Effector memory CD4-positive, alpha-beta T cell (primary cell): ENCODE results near the gene ZBTB16.

ENCODE experiments used
- DNase-seq, 3 donors: peaks; one replicate each; pipeline ENCODE4 v3.0.0-alpha.2; 2020
- H3K27ac ChIP-seq: 2 replicates; pipeline ENCODE4 v1.7.0; 2013; ENCODE audit warnings: mild to moderate bottlenecking, low read length, moderate library complexity; ENCODE audit not compliant: insufficient read depth, poor library complexity, severe bottlenecking
- H3K27me3 ChIP-seq: replicated peaks from 2 replicates; pipeline ENCODE4 v1.7.0; 2013; ENCODE audit warnings: mild to moderate bottlenecking, low read length; ENCODE audit not compliant: insufficient read depth, control insufficient read depth, poor library complexity, severe bottlenecking
- H3K36me3 ChIP-seq: 2 replicates; pipeline ENCODE4 v1.7.0; 2013; ENCODE audit warnings: mild to moderate bottlenecking, low read length, moderate library complexity; ENCODE audit not compliant: control insufficient read depth, insufficient read depth
- H3K4me1 ChIP-seq: 2 replicates; pipeline ENCODE4 v1.7.0; 2013; ENCODE audit warnings: low read length, mild to moderate bottlenecking; ENCODE audit not compliant: control insufficient read depth, insufficient read depth, poor library complexity, severe bottlenecking
- H3K4me3 ChIP-seq: 2 replicates; pipeline ENCODE4 v1.7.0; 2013; ENCODE audit warnings: low read length, low read depth, mild to moderate bottlenecking; ENCODE audit not compliant: insufficient read depth, poor library complexity, severe bottlenecking
- H3K9me3 ChIP-seq: 2 replicates; pipeline ENCODE4 v1.7.0; 2013; ENCODE audit warnings: mild to moderate bottlenecking, low read length, moderate library complexity; ENCODE audit not compliant: control insufficient read depth

ZBTB16 gene

GRCh38 chr11:114161486-114162250 is 102.2 kb downstream of the ZBTB16 start:
- Histone ChIP-seq H3K4me3 (no peak overlapping the region), H3K9me3 (no peaks in the 10 kb centered on the region), H3K27ac (no peak overlapping the region), H3K27me3 (no peaks in the 10 kb centered on the region), H3K4me1 (peaks cover 38% of the 10 kb centered on the region), H3K36me3 (no peaks in the 10 kb centered on the region)
- DNase-seq: no peak

GRCh38 chr11:114162719-114163123 is 103.2 kb downstream of the ZBTB16 start:
- no peak for DNase-seq
- no peak overlapping the region for H3K4me3 ChIP-seq
- H3K36me3 ChIP-seq: no peaks in the 10 kb centered on the region
- H3K27me3 ChIP-seq: no peaks in the 10 kb centered on the region
- peaks cover 44% of the 10 kb centered on the region for H3K4me1 ChIP-seq
- no peaks in the 10 kb centered on the region for H3K9me3 ChIP-seq
- H3K27ac ChIP-seq: no peak overlapping the region

GRCh38 chr11:114163229-114163631 is 103.7 kb downstream of the ZBTB16 start:
- H3K4me3 ChIP-seq: no peak overlapping the region
- no peaks in the 10 kb centered on the region for H3K9me3 ChIP-seq
- no peaks in the 10 kb centered on the region for H3K36me3 ChIP-seq
- DNase-seq: no peak
- H3K27me3 ChIP-seq: no peaks in the 10 kb centered on the region
- H3K27ac ChIP-seq: no peak overlapping the region
- H3K4me1 ChIP-seq: peaks cover 49% of the 10 kb centered on the region

- Histone ChIP-seq H3K4me1 (peaks cover 56% of the 10 kb centered on the region), H3K4me3 (no peak overlapping the region), H3K27me3 (no peaks in the 10 kb centered on the region), H3K36me3 (no peaks in the 10 kb centered on the region), H3K9me3 (no peaks in the 10 kb centered on the region), H3K27ac (no peak overlapping the region)
- DNase-seq: no peak
Observed at GRCh38 chr11:114163830-114164401, 104.4 kb downstream of the ZBTB16 start.

GRCh38 chr11:114164546-114164945 is 105.0 kb downstream of the ZBTB16 start:
- no peaks in the 10 kb centered on the region for H3K36me3 ChIP-seq
- no peaks in the 10 kb centered on the region for H3K27me3 ChIP-seq
- H3K27ac ChIP-seq: no peak overlapping the region
- H3K4me3 ChIP-seq: no peak overlapping the region
- DNase-seq: no peak
- H3K9me3 ChIP-seq: no peaks in the 10 kb centered on the region
- H3K4me1 ChIP-seq: peaks cover 60% of the 10 kb centered on the region

GRCh38 chr11:114165326-114166230 is 106.1 kb downstream of the ZBTB16 start:
- H3K27me3 ChIP-seq: no peaks in the 10 kb centered on the region
- H3K9me3 ChIP-seq: no peaks in the 10 kb centered on the region
- no peak for DNase-seq
- H3K36me3 ChIP-seq: no peaks in the 10 kb centered on the region
- no peak overlapping the region for H3K4me3 ChIP-seq
- no peak overlapping the region for H3K27ac ChIP-seq
- H3K4me1 ChIP-seq: peaks cover 56% of the 10 kb centered on the region

- H3K27ac ChIP-seq: no peak overlapping the region
- no peak overlapping the region for H3K4me3 ChIP-seq
- H3K4me1 ChIP-seq: peaks cover 57% of the 10 kb centered on the region
- H3K27me3 ChIP-seq: no peaks in the 10 kb centered on the region
- no peaks in the 10 kb centered on the region for H3K9me3 ChIP-seq
- DNase-seq: no peak
- H3K36me3 ChIP-seq: no peaks in the 10 kb centered on the region
Observed at GRCh38 chr11:114166362-114166761, 106.9 kb downstream of the ZBTB16 start.

GRCh38 chr11:114166897-114167323 is 107.4 kb downstream of the ZBTB16 start:
- Histone ChIP-seq H3K4me1 (peaks cover 57% of the 10 kb centered on the region), H3K4me3 (no peak overlapping the region), H3K27ac (no peak overlapping the region), H3K27me3 (no peaks in the 10 kb centered on the region), H3K9me3 (no peaks in the 10 kb centered on the region), H3K36me3 (no peaks in the 10 kb centered on the region)
- DNase-seq: no peak

- no peaks in the 10 kb centered on the region for H3K36me3 ChIP-seq
- no peak overlapping the region for H3K4me3 ChIP-seq
- no peak overlapping the region for H3K27ac ChIP-seq
- no peak for DNase-seq
- peaks cover 60% of the 10 kb centered on the region for H3K4me1 ChIP-seq
- no peaks in the 10 kb centered on the region for H3K9me3 ChIP-seq
- H3K27me3 ChIP-seq: no peaks in the 10 kb centered on the region
Observed at GRCh38 chr11:114167355-114167754, 107.8 kb downstream of the ZBTB16 start.
